ENCODE data around the gene EFHC1.

The EFHC1 gene

GRCh38 chr6:52573295-52573694 lies 153.2 kb downstream of the EFHC1 start:
- in situ Hi-C loops (cut with MboI; ENCODE audit: low sequenced_read_pairs): no loop called here

All from HL-60/S4 (cell line).